CD14-positive monocyte (primary cell): ENCODE measurements around the gene NTM. TPM values are rescaled to one million over a fixed set of nuclear protein-coding genes. Genes with fewer than 3 reads are reported as not detected.

Experiments
- DNase-seq, 3 donors: peaks; one replicate each; pipeline ENCODE4 v3.0.0-alpha.2; 2011 to 2022
- H2AFZ ChIP-seq: 2 replicates; pipeline ENCODE4 v1.6.0; 2012; ENCODE audit warnings: mild to moderate bottlenecking, low read depth, low read length, inconsistent platforms; ENCODE audit not compliant: insufficient read depth, poor library complexity, severe bottlenecking
- H3K27ac ChIP-seq, 2 donors: 1 replicate in 1 of 2; 2 replicates in 1 of 2; pipeline ENCODE4 v1.5.1; 2012 to 2013; ENCODE audit warnings: low read length in 2 of 2, control low read depth in 1 of 2, inconsistent platforms in 1 of 2, low read depth in 1 of 2, mild to moderate bottlenecking in 1 of 2
- H3K27me3 ChIP-seq, 2 donors: one replicate each; pipeline versions ENCODE4 v1.6.0 to v1.6.1; 2011 to 2013; ENCODE audit warnings: low read length in 2 of 2; ENCODE audit not compliant: control insufficient read depth in 2 of 2, insufficient read depth in 2 of 2
- H3K36me3 ChIP-seq, 2 donors: replicated peaks in 1 of 2; 1 replicate in 1 of 2; 2 replicates in 1 of 2; pipeline versions ENCODE4 v1.5.1 to v1.6.1; 2012 to 2013; ENCODE audit warnings: low read length in 2 of 2, control low read depth in 1 of 2, inconsistent platforms in 1 of 2, mild to moderate bottlenecking in 1 of 2; ENCODE audit not compliant: insufficient read depth in 2 of 2, control insufficient read depth in 1 of 2
- H3K4me1 ChIP-seq, 2 donors: 1 replicate in 1 of 2; 2 replicates in 1 of 2; pipeline versions ENCODE4 v1.5.1 to v1.6.1; 2012 to 2013; ENCODE audit warnings: low read length in 2 of 2, control low read depth in 1 of 2, inconsistent platforms in 1 of 2, mild to moderate bottlenecking in 1 of 2, moderate library complexity in 1 of 2; ENCODE audit not compliant: insufficient read depth in 2 of 2, control insufficient read depth in 1 of 2
- H3K4me2 ChIP-seq: replicated peaks from 2 replicates; pipeline ENCODE3; 2012; ENCODE audit warnings: low read length, moderate library complexity, mild to moderate bottlenecking; ENCODE audit not compliant: poor library complexity, severe bottlenecking; ENCODE audit errors: extremely low read depth
- H3K4me3 ChIP-seq, 3 experiments: fragments of 200-600 bp in 1 of 3; sonication (generic) in 1 of 3; replicated peaks in 1 of 3; 1 replicate in 2 of 3; 2 replicates in 1 of 3; pipeline ENCODE4 v1.5.1; 2011 to 2013; ENCODE audit warnings: low read length in 3 of 3, mild to moderate bottlenecking in 3 of 3, control low read depth in 2 of 3, low read depth in 2 of 3, inconsistent platforms in 1 of 3, moderate library complexity in 1 of 3
- H3K79me2 ChIP-seq: 2 replicates; pipeline ENCODE4 v1.6.0; 2012; ENCODE audit warnings: mild to moderate bottlenecking, control low read depth, inconsistent platforms, low read length, moderate library complexity; ENCODE audit not compliant: insufficient read depth
- H3K9ac ChIP-seq: 2 replicates; pipeline ENCODE4 v1.6.0; 2017; ENCODE audit warnings: low read length, mild to moderate bottlenecking; ENCODE audit not compliant: insufficient read depth, poor library complexity, severe bottlenecking
- H3K9me3 ChIP-seq, 2 donors: replicated peaks in 1 of 2; 1 replicate in 1 of 2; 2 replicates in 1 of 2; pipeline versions ENCODE4 v1.5.1 to v1.6.1; 2012 to 2013; ENCODE audit warnings: low read length in 2 of 2, control low read depth in 1 of 2; ENCODE audit not compliant: control insufficient read depth in 1 of 2, insufficient read depth in 1 of 2
- H4K20me1 ChIP-seq: 2 replicates; pipeline ENCODE4 v1.6.0; 2012; ENCODE audit warnings: mild to moderate bottlenecking, low read length, control low read depth, moderate library complexity; ENCODE audit not compliant: insufficient read depth
- H3K27ac Mint-ChIP-seq, 7 donors: one replicate each; pipeline ENCODE4 v1.8.0; 2020; ENCODE audit warnings: mild to moderate bottlenecking in 7 of 7, mixed read lengths in 7 of 7, moderate library complexity in 6 of 7, inconsistent platforms in 2 of 7
- H3K27me3 Mint-ChIP-seq, 3 donors: one replicate each; pipeline ENCODE4 v1.8.0; 2021 to 2022; ENCODE audit warnings: low read depth in 3 of 3, mild to moderate bottlenecking in 3 of 3, mixed read lengths in 3 of 3, moderate library complexity in 3 of 3, inconsistent platforms in 1 of 3
- H3K36me3 Mint-ChIP-seq, 2 donors: one replicate each; pipeline ENCODE4 v1.8.0; 2020; ENCODE audit warnings: mixed read lengths in 2 of 2, inconsistent platforms in 1 of 2, mild to moderate bottlenecking in 1 of 2
- H3K4me1 Mint-ChIP-seq: one replicate; pipeline ENCODE4 v1.8.0; 2020; ENCODE audit warnings: mild to moderate bottlenecking, mixed read lengths
- H3K4me3 Mint-ChIP-seq, 2 donors: one replicate each; pipeline ENCODE4 v1.8.0; 2020; ENCODE audit warnings: mild to moderate bottlenecking in 2 of 2, mixed read lengths in 2 of 2, moderate library complexity in 1 of 2
- H3K9me3 Mint-ChIP-seq, 7 donors: one replicate each; pipeline ENCODE4 v1.8.0; 2020 to 2022; ENCODE audit warnings: mixed read lengths in 7 of 7, mild to moderate bottlenecking in 6 of 7, moderate library complexity in 6 of 7, inconsistent platforms in 2 of 7
- WGBS: methylation state at CpG from one replicate; pipeline ENCODE4 v1.1.5; 2013; ENCODE audit warnings: missing lambda C conversion rate; ENCODE audit not compliant: insufficient coverage; 5-methylcytosine and 5-hydroxymethylcytosine counted together
- intact Hi-C, 2 donors: fragments of 100-400 bp; cut with micrococcal nuclease; formaldehyde crosslinking; loops; one replicate each; pipeline versions ENCODE4 v1.15.0 to v1.15.1; 2023
- polyA plus RNA-seq, 3 donors: library from polyadenylated mRNA; depleted of rRNA in 1 of 3; unstranded in 2 of 3; stranded (reverse) in 1 of 3; fragments of 300-500 nt in 2 of 3; fragments of >200 nt in 1 of 3; fragmentation: Illumina TruSeq in 2 of 3; gene quantifications; 1 replicate in 2 of 3; 2 replicates in 1 of 3; pipeline ENCODE4 v1.2.3, GENCODE V29; 2012 to 2021
- TF ChIP-seq, protein P1 (sequence below): fragments of 200-600 bp; IDR thresholded peaks from one replicate; pipeline ENCODE4 v1.8.0; 2022; ENCODE audit warnings: antibody characterized with exemption, mild to moderate bottlenecking

The NTM gene
- polyA plus RNA-seq, 3 donors = not detected

GRCh38 chr11:131353766-131354165, 16.6 kb upstream of the NTM start:
- intact Hi-C loops = no loop called here
- no peak overlapping the region for H2AFZ ChIP-seq
- no CpG with 5 or more reads among the region's 2 CpGs for WGBS
- no peaks in the 10 kb centered on the region for H3K4me1 ChIP-seq
- no peaks in the 10 kb centered on the region for H4K20me1 ChIP-seq
- no peaks in the 10 kb centered on the region for H3K9me3 ChIP-seq
- Mint-ChIP-seq H3K9me3 (peaks cover 0 to 11% (median 1%) of the 10 kb centered on the region in 7 donors), H3K36me3 (no peaks in the 10 kb centered on the region), H3K4me3 (no peak overlapping the region), H3K27me3 (peaks cover 0 to 3% (median 2%) of the 10 kb centered on the region in 3 donors), H3K4me1 (no peaks in the 10 kb centered on the region), H3K27ac (no peak overlapping the region)
- no peaks in the 10 kb centered on the region for H3K79me2 ChIP-seq
- TF ChIP-seq, protein P1, sequence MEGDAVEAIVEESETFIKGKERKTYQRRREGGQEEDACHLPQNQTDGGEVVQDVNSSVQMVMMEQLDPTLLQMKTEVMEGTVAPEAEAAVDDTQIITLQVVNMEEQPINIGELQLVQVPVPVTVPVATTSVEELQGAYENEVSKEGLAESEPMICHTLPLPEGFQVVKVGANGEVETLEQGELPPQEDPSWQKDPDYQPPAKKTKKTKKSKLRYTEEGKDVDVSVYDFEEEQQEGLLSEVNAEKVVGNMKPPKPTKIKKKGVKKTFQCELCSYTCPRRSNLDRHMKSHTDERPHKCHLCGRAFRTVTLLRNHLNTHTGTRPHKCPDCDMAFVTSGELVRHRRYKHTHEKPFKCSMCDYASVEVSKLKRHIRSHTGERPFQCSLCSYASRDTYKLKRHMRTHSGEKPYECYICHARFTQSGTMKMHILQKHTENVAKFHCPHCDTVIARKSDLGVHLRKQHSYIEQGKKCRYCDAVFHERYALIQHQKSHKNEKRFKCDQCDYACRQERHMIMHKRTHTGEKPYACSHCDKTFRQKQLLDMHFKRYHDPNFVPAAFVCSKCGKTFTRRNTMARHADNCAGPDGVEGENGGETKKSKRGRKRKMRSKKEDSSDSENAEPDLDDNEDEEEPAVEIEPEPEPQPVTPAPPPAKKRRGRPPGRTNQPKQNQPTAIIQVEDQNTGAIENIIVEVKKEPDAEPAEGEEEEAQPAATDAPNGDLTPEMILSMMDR = no peak
- no peak overlapping the region for H3K9ac ChIP-seq
- H3K4me2 ChIP-seq = no peak overlapping the region
- H3K36me3 ChIP-seq = no peaks in the 10 kb centered on the region
- H3K27me3 ChIP-seq = no peaks in the 10 kb centered on the region
- no peak overlapping the region for H3K4me3 ChIP-seq
- DNase-seq = no peak
- no peak overlapping the region for H3K27ac ChIP-seq

DNA sequence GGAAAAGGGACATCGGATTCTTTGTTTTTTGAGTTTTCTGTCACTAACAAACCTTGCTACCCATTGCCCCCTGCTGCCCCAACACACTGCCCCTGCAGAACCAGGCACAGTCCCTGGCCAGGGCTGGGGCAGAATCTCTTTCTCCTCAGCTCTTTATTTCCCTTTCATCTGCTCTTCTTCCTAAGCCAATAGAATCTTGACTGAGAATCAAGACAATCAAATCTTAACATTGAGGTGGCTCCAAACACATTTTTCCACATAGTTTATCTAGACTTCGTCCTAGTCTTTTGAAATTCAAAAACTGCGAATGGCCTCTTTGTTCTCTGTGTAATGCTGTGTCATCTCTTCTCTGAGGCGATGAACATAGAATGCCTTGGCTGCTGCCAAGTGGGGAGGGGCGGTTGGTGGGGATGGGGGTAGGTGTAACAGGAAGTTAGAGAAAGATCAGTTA, 16.1 kb upstream of the NTM start:
- Histone ChIP-seq H3K9ac (no peak overlapping the region), H3K4me3 (no peak overlapping the region), H3K27ac (no peak overlapping the region), H3K9me3 (no peaks in the 10 kb centered on the region), H3K27me3 (no peaks in the 10 kb centered on the region), H3K36me3 (no peaks in the 10 kb centered on the region), H3K4me1 (no peaks in the 10 kb centered on the region), H3K4me2 (no peak overlapping the region), H4K20me1 (no peaks in the 10 kb centered on the region), H2AFZ (no peak overlapping the region), H3K79me2 (no peaks in the 10 kb centered on the region)
- Mint-ChIP-seq H3K36me3 (no peaks in the 10 kb centered on the region), H3K4me3 (peak overlapping the region in 1 of 2 donors; percentile 11), H3K4me1 (no peaks in the 10 kb centered on the region), H3K9me3 (peaks cover 0 to 11% (median 1%) of the 10 kb centered on the region in 7 donors), H3K27me3 (peaks cover 0 to 3% (median 2%) of the 10 kb centered on the region in 3 donors), H3K27ac (no peak overlapping the region)
- no CpG with 5 or more reads among the region's 5 CpGs for WGBS
- intact Hi-C loops = no loop called here
- TF ChIP-seq, protein P1 = no peak
- DNase-seq = no peak
